GM12891 (cell line): ENCODE results near the gene KAZN.

Experiments
- POLR2A ChIP-seq: IDR thresholded peaks from 2 replicates; pipeline ENCODE4 v1.6.1; 2011; ENCODE audit warnings: low read depth, low read length, control low read depth
- POLR2AphosphoS5 ChIP-seq: IDR thresholded peaks from 2 replicates; pipeline ENCODE4 v1.6.1; 2011; ENCODE audit warnings: low read depth, low read length, control low read depth

DNA sequence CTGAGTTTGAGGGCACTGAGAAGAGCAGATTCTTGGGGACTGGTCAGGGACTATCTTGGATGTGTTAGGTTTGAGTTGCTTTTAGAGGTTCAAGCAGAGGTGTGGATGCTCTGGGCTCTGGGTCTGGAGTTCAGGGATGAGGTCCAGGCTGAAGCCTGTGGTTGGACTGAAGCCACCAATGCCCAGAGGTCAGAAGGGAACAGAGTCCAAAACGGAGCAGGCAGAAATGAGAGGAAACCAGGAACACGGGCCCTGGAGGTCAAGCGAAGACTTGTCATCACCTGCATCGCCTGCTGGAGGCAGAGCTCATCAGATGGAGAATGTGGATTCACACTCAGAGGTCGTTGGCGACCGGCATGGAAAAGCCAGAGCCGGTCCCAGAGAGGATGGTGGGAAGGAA is 425.5 kb downstream of the KAZN start:
- TF ChIP-seq POLR2AphosphoS5 (no peak), POLR2A (no peak)
